ENCODE measurements around the gene IGSF9B.

The IGSF9B gene

GRCh38 chr11:133935551-133935910 lies 21.2 kb downstream of the IGSF9B start:
- in situ Hi-C loops (cut with MboI; ENCODE audit: low sequenced_read_pairs, unreplicated experiment) = no loop called here
- no peak for DNase-seq (ENCODE audit: low spot score)
- no peak for TF ChIP-seq CTCF (IDR thresholded peaks at IDR 0.05; ENCODE audit: borderline replicate concordance, control extremely low read depth, extremely low read depth, insufficient read depth, missing control alignments)

- DNase-seq (ENCODE audit: low spot score) = no peak
- TF ChIP-seq CTCF (IDR thresholded peaks at IDR 0.05; ENCODE audit: borderline replicate concordance, control extremely low read depth, extremely low read depth, insufficient read depth, missing control alignments) = no peak
- in situ Hi-C loops (cut with MboI; ENCODE audit: low sequenced_read_pairs, unreplicated experiment) = no loop called here
These were observed 21.9 kb downstream of the IGSF9B start for GRCh38 chr11:133934599-133935550.

- no peak for DNase-seq (ENCODE audit: low spot score)
- in situ Hi-C loops (cut with MboI; ENCODE audit: low sequenced_read_pairs, unreplicated experiment) = no loop called here
- TF ChIP-seq CTCF (IDR thresholded peaks at IDR 0.05; ENCODE audit: borderline replicate concordance, control extremely low read depth, extremely low read depth, insufficient read depth, missing control alignments) = no peak
These were observed 22.7 kb downstream of the IGSF9B start for GRCh38 chr11:133934096-133934495.

- no peak for DNase-seq (ENCODE audit: low spot score)
- no peak for TF ChIP-seq CTCF (IDR thresholded peaks at IDR 0.05; ENCODE audit: borderline replicate concordance, control extremely low read depth, extremely low read depth, insufficient read depth, missing control alignments)
- in situ Hi-C loops (cut with MboI; ENCODE audit: low sequenced_read_pairs, unreplicated experiment) = no loop called here
These were observed 25.2 kb downstream of the IGSF9B start for GRCh38 chr11:133931449-133932060.

- in situ Hi-C loops (cut with MboI; ENCODE audit: low sequenced_read_pairs, unreplicated experiment) = no loop called here
- DNase-seq (ENCODE audit: low spot score) = no peak
These were observed 25.9 kb downstream of the IGSF9B start for GRCh38 chr11:133930767-133931448.

More at GRCh38 chr11:133930767-133931448, 25.9 kb downstream of the IGSF9B start:
- TF ChIP-seq CTCF (IDR thresholded peaks at IDR 0.05; ENCODE audit: borderline replicate concordance, control extremely low read depth, extremely low read depth, insufficient read depth, missing control alignments) = no peak

All from GM13976 (cell line).